ENCODE data around the gene OVAAL.
A peak's percentile ranks its signal among the peaks of the same experiment; 100 is the strongest.

OVAAL gene

GRCh38 chr1:180571060-180571831 lies 12.5 kb downstream of the OVAAL start:
- no peak for DNase-seq

DNA sequence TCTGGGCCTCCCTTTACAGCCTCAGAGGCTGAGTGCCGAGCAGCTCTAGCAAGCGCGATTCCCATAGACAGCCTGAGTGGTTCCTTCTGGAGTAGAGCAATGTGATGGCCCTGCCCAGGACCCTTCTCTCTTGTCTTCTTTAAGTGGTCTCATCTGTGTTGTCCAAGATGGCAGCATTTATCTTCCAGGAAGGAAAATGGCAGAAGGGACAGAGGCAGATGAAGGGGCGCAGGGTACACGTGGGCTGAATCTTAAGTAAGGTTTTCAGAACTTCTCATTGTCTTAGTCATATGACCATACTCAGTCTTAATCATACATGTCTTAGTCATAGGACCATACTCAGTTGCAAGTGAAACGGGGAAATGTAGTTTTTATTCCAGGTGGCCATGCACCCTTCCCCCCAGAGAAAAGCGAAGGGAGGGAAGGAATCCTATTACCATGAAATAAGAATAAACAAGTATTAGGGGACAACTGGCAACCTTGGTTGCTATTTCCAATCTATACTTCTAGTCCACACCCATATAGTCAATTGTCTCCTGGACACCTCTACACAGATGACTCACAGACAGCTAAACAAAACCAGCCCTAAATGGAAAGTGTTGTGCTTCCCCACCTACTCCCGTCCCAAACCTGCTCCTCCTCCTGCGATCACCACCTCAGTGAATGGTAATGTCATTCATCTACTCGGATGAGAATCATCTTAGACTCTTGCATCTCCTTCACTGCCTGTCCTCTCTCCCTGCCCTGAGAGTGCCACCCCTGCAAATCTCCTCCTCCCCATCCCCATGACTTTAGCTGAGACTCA lies 13.3 kb downstream of the OVAAL start:
- peak; percentile 61 for DNase-seq

GRCh38 chr1:180572760-180573159 lies 14.0 kb downstream of the OVAAL start:
- no peak for DNase-seq

DNA sequence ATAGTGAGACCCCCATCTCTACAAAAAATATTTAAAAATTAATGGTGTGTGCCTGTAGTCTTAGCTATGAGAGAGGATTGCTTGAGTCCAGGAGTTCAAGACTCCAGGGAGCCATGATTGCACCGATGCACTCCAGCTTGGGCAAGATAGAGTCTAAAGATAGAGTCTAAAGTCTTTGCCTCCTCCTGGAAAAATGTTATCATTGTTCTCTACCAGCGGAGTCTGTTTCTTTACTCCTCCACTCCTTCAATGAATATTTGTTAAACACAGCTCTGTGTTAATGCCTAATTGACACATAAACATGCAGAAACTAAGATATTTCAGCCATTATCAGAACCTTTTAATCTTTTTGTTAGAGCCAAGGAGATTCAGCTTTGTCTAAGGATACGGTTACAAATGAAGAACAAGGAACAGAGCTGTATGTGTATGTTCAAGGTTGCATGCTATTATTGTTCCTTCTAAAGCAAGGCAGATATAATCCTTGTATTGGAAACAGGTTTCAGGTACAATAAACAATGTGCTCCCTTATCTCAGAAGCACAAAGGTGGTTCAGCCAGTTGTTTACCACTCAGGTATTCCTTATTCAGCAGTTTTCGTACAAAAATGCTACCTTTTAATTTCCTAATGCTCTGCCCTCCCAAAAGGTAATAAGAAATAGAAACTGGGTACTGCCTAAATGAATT lies 15.4 kb downstream of the OVAAL start:
- no peak for DNase-seq

GRCh38 chr1:180577361-180577760 lies 18.6 kb downstream of the OVAAL start:
- no peak for DNase-seq

GRCh38 chr1:180579961-180580611 lies 21.3 kb downstream of the OVAAL start:
- no peak for DNase-seq

DNA sequence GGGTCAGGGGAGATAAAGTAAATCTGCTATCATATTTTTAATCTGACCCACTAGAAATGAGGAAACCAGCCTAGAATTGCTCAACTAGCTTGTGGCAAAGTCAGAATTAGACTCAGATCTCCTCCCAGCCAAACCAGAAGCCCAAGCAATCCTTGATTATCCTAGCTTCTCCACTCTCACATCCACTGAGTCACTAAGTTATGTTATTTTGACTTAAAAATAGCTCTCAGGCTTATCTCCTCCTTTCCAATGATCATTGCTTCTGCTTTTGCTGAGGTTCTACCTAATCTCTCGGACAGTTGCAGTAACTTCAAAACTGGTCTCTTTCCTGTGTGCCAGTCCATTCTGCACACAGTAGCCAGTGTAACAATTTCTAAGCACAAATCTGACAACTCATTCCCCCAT lies 22.9 kb downstream of the OVAAL start:
- no peak for DNase-seq

DNA sequence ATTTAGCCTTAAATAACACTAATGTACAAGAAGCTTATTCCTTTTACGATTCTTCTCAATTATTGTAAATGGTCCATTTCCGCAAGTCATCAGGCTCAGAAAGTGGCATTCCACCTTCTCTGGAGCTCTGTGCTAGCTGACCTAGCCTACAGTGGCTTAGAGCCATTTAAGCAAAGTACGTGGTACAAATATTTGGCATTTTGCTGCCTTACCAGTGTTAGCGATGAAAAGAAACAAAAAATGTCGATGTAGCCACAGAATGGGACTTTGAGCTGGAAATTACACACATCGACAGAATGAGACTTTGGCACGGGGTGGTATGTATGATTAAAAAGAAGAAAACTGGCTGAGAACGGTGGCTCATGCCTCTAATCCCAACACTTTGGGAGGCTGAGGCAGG lies 26.1 kb downstream of the OVAAL start:
- DNase-seq, result no peak

GRCh38 chr1:180585994-180586359 lies 27.2 kb downstream of the OVAAL start:
- no peak for DNase-seq

GRCh38 chr1:180586671-180587155 lies 27.9 kb downstream of the OVAAL start:
- no peak for DNase-seq

DNA sequence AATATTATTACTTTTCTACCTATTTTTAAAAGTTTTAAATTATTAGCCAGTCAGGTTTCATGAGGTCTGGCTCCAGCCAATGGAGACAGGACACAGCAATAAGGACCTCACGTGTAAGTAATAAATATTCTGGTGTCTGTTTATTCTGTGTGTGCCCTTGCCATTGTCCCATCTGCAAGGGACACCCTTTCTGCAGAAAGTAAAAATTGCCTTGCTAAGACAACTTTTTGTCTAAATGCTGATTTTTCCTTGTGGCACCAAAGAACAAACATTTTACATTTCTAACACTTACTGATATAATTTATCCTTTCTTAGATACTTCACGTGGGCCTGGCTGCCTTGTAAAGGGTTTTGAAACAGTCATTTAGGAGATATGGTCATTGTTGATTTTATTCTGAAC lies 29.4 kb downstream of the OVAAL start:
- no peak for DNase-seq

GRCh38 chr1:180590889-180591288 lies 32.1 kb downstream of the OVAAL start:
- no peak for DNase-seq

GRCh38 chr1:180593382-180593781 lies 34.6 kb downstream of the OVAAL start:
- DNase-seq, result no peak

GRCh38 chr1:180594723-180595122 lies 36.0 kb downstream of the OVAAL start:
- DNase-seq, result no peak

- no peak for DNase-seq
These were observed 37.2 kb downstream of the OVAAL start for GRCh38 chr1:180595966-180596365.

DNA sequence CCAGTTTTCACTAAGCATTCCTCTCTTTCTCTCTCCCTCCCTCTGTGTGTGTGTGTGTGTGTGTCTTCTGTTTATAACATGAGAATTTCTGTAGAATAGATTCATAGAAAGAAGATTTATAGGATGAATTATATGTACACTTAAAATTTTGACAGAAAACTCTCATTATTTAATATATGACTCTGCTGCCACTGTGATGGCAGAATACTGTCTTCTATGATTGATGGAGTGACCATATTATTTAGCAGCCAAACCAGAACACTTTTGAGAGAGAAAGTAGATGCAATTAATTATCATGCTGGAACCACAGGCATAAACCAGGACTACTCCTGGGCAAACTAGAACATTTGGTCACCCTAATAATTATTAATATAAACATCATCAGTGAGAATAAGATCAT lies 38.8 kb downstream of the OVAAL start:
- no peak for DNase-seq

GRCh38 chr1:180598333-180598974 lies 39.7 kb downstream of the OVAAL start:
- DNase-seq, result no peak

- no peak for DNase-seq
These were observed 41.6 kb downstream of the OVAAL start for GRCh38 chr1:180600343-180600742.

DNA sequence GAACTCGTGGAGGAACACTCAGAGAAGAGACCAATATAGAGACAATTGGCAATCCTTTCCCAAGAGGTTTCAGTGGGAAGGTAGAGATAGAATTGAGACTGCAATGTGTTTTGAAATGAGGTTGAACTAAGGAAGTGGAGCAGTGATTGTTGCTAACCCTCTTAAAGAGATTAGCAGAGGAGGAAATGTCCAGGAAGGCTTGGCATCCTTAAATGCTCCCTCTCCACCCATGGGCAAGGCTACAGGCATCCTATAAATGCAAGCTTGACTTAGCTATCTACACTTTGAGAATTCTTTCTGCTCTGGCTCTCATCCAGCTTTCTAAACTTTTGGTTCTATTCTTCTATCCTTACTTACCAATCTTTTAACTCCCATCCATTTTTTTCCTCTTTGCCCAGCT lies 42.7 kb downstream of the OVAAL start:
- DNase-seq, result no peak

GRCh38 chr1:180603223-180603849 lies 44.6 kb downstream of the OVAAL start:
- no peak for DNase-seq

GRCh38 chr1:180603850-180604226 lies 45.1 kb downstream of the OVAAL start:
- DNase-seq, result no peak

GRCh38 chr1:180606155-180606554 lies 47.4 kb downstream of the OVAAL start:
- DNase-seq, result no peak
